ENCODE results near the gene ARID1B.

Gene ARID1B

DNA sequence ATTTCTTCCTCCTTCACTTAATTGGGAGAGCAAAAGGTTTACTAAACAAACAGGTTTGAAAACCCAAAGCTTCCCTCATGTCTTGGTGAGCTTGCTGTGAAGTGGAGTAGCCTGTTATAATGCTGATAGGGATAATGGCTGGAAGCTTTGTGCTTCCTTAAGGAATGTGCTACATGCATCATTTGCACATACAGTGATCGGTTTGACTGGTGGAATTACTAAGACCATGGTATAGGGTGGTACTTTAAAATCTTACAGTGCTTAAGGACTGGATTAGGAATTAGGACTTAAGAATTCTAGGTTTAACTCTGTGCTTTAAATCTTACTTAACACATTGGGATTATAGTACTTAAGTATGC, 75.7 kb downstream of the ARID1B start:
- no peak for DNase-seq (ENCODE audit: low read depth)

DNA sequence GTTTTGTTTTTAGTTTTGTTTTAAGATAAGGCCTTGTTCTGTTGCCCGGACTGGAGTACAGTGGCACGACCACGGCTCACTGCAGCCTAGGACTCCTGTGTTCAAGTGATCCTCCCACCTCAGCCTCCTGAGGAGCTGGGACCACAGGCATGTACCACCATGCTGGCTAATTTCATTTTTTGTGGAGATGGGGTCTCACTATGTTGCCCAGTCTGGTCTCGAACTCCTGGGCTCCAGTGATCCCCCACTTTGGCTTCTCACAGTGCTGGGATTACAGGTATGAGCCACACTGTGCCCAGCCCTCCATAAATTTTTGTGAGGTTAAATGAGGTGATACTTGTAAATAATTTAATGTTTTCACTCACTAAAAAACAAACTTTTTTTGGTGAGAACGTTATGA, 76.6 kb downstream of the ARID1B start:
- DNase-seq (ENCODE audit: low read depth): no peak

DNA sequence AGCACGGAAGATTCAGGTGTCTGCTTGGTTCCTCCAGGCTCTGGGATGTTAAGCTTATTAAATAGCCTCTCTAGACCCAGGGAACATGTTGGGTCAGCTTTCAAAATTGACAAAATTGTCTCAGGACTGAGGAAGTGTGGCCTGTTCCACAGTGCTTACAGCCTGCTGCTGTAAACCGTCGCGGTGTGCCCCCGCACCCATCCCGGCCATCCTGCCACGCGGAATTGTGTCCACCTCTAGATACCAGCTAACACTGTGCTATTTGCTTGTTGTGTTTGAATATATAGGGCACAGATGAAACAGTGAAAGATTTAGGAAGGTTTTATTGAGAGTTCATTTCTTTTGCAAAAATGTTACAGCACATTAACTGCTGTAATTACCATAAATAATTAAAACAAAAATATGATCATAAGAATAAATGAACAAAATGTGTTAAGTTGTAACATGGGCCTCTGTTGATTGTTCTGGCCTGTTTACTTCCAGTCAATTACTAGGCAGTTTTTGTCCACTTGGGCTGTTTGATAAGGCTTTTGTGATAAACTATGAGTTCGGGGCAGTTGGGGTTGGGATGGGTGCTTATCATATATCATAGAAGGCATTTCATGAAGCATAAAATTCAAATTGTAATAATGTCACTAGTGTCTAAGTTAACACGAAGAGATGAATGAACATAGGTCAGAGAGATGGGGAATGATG, 77.4 kb downstream of the ARID1B start:
- DNase-seq (ENCODE audit: low read depth): no peak

DNA sequence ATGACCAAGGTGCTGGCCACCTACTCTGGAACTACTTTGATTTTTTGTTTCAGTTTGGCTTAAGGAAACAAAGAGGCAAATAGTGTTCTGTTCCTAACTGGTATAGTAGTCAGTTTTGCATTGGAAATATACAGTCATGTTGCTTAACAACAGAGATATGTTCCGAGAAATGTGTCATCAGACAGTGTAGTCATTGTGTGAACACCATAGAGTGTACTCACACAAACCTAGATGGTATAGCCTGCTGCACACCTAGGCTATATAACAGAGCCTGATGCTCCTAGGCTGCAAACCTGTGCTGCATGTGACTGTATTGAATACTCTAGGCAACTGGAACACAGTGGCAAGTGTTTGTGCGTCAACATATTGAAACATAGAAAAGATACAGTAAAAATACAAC, 80.4 kb downstream of the ARID1B start:
- no peak for DNase-seq (ENCODE audit: low read depth)

DNA sequence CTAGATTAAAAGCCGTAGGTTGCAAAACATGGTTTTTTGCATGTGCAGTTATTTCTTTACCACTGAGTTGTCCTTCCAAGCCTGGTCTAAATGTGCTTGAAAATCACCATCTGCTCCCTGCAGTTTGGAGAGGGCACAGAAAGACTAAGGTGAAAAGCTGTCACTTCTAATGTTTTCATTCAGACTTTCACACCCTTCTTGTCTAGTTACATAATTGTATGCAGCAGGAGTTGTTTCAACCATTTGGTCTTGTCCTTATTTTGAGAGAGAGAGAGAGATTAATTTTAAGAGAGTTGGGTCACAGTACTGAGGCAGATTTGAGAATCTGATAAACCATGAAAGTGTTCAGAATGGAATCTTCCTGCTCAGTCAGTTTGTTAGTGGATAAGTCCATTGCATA, 82.5 kb downstream of the ARID1B start:
- no peak for DNase-seq (ENCODE audit: low read depth)

DNA sequence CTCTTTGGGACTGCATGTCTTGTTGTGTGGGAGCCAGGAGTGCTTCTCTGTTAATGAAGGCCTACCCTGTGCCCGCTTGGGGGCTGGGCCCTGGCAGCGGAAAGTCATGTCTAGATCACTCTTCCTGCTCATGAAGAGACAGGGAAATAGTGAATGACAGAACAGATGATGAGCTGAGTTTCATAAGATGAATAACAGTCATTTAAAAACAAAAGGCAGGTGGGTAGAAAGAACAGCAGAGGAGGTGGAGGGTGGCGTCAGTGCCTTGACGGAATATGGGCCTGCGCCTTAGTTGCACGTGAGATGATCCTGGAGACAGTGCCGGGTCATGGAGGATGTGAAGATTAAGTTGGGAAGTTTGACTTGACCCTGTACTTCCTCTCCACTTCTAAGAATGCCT, 85.5 kb downstream of the ARID1B start:
- no peak for DNase-seq (ENCODE audit: low read depth)

DNA sequence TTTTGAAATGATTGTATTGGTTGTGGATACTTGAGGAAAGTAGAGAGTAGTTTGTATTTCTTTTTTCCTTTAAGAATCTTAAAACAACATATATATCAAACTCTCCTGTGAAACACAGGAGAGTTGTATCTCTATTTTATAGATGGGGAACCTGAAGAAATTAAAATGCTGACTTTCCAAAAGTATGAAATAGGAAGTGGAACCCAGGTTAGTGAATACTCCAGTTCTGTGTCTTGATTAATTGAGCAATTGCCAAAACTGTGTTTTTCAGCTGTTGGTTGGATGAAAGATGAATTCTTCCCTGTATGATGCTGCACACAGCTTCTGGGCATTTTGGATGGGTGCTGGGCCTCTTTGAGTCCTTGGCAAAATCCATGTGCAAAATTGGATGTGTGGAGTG, 86.3 kb downstream of the ARID1B start:
- no peak for DNase-seq (ENCODE audit: low read depth)

DNA sequence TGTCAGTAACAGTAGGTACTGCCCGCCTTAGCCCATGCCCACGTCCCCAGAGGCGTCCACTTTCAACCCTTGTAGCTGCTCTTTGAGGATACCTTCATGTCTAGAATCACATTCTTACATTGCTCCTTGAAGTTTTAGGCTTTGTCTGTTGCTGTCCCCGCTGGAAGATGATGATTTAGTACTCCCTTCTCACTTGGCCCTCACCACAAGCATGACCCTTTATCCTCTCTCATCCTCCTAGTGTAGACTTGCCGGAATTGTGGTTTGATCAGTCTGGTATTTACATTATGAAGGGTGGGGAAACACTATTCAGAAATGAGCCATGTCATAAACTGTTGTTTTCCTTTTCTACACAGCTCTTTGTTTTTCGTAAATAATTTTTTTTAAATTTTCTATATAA, 87.4 kb downstream of the ARID1B start:
- no peak for DNase-seq (ENCODE audit: low read depth)

DNA sequence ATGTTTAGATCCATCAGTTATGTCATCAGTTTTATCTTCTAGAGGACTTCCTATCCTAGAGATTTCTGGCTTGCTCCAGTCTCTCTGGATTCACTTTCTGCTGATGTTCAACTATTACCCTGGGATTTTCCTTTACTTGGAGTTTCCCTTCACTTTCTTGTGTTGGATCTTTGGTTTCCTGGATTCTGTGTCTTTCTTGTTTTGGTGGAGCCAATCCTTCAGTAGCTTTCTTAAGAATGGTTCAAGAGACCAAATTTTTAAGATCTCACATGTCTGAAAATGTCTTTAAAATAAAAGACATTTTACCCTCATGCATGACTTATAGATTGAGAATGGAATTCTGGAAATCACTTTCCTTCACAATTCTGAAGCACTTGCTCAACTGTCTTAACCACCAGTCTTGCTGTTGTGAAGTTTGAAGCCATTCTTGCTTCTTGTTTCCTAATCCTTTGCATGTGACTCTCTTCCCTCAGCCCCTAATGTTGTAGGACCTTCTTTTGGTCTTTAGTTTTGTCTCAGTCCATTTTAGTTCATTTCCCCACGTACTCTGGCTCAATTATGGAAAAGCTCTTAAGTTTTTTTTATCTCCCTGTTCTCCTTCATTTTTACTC, 87.9 kb downstream of the ARID1B start:
- DNase-seq (ENCODE audit: low read depth): no peak

DNA sequence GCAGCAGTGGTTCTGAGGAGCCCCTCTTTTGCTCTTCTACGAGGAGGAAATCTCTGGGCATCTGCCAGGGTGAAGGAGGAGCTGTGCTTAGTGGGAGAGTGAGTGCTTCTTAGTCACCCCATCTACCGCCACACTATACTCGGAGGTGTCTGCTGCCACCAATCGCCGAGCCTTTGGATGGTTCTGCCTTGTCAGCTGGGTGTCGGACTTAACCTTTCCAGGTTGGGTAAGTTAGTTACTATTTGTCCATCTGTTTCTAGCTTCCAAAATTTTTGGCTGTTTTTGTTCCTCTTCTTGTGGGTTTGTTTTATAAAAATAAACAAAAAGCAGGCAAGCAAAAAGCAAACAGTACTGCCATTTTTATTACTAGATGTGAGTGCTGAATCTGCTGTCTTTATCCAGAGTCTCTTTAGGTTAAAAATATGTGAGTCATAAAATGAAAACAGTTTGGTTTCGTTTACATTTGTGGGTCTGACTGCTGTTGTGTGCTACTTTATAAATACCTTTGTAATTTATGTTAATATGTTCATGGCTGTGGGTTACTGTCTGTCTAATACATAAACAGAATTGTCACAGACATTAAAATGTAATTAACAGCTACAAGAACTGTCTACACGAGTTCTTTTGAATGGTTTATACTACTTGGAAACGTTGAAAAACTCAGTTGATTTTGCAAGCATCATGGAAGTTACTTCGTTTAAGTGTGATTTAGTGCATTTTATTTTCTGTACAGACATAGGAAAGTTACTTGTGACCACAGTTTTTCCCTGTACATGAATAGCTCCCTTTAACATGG, 89.2 kb downstream of the ARID1B start:
- DNase-seq (ENCODE audit: low read depth): no peak

DNA sequence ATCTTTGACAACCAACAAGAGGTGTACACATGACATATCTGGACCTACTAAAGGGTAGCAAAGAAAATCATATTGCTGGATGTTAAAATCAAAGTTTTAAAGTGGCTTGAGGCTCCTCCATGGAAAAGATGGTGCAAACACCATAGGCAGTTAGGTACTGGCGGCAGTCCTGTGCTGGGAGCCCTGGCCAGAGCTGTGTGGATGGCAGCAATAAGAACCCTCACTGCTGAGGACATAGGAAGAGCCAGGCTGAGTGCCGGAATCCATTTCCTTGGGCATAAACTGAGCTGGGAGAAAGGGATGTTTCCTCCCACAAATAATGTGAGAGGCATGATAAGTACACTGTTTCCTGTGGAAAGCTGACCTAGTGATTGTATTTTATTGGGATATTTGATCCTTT, 89.9 kb downstream of the ARID1B start:
- no peak for DNase-seq (ENCODE audit: low read depth)

DNA sequence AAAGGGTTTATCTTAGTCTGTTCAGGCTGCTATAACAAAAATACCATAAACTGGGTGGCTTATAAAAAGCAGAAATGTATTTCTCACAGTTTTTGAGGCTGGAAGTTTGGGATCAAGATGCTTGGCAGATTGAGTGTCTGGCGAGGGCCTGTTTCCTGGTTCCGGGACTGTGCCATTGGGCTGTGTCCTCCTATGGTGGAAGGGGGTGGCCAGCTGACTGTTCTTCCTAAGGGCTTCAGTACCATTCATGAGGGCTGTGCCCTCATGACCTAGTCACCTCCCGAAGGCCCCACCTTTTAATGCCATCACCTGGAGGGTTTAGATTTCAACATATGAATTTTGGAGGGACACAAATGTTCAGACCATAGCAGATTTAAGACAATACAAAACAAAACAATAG, 91.2 kb downstream of the ARID1B start:
- DNase-seq (ENCODE audit: low read depth): no peak

DNA sequence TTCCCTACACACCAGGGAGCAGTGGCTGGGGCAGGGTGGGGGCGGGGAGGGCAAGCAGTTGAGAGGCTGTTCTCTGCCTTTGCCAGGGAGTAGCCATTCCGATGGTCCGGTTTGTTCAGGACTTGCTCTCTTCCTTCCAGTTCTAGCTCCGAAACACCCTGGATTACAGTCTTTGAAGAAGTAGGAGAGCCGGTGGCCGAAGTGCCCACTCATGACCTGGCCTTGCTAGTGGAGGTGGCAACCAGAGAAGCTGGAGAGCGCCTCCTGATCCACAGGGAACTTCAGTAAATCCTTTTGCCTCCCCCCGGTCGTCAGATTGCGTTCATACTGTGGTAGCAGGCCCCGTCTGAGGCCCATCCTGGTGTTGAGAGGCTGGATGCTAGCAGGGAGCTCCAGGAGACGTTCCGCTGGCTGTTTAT, 92.8 kb downstream of the ARID1B start:
- no peak for DNase-seq (ENCODE audit: low read depth)

DNA sequence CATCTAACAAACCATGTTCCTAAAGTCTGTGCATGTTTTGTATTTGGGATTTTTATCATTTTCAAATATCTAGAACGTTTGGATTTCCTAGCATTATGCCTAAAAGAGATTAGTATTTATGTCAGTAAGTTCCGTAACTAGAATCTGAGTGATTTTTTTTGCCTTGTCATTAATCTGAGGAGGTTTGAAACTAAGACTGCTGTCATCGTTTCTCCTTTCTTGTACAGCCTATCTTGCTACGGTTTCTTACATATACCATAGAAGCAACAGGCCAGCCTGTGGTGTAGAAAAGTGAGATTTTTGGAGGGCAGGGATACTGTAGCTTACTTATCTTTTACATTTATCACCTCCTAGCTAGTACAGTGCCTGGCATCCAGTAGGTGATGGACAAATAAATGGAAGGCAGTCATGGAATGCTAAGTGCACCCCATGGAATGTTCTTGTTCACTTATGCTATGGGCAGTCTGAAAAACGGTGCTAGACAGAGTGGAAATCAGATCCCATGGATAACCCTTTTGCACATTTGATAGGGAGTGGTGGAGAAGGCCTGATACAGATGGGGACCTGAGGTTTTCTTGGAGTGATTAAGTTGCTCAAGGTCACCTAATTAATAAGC, 93.9 kb downstream of the ARID1B start:
- no peak for DNase-seq (ENCODE audit: low read depth)

DNA sequence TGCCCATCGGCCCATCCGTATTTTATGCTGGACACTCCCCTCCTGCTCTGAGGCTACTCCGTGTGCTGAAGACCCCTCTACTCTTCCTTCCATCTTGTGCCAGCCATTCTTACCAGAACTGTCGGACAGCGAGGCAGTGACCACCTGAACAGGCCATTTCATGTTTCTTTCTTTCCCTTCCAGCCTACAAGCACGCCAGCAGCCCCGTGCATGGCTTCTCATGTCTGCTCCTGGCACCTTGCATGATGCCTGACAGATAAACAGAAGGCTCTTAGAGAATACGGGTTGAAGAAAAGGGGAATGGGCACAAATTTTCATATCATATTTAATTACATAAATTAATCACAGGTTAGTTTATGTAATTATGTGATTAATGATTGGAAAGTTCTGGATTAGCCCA, 95.7 kb downstream of the ARID1B start:
- no peak for DNase-seq (ENCODE audit: low read depth)

DNA sequence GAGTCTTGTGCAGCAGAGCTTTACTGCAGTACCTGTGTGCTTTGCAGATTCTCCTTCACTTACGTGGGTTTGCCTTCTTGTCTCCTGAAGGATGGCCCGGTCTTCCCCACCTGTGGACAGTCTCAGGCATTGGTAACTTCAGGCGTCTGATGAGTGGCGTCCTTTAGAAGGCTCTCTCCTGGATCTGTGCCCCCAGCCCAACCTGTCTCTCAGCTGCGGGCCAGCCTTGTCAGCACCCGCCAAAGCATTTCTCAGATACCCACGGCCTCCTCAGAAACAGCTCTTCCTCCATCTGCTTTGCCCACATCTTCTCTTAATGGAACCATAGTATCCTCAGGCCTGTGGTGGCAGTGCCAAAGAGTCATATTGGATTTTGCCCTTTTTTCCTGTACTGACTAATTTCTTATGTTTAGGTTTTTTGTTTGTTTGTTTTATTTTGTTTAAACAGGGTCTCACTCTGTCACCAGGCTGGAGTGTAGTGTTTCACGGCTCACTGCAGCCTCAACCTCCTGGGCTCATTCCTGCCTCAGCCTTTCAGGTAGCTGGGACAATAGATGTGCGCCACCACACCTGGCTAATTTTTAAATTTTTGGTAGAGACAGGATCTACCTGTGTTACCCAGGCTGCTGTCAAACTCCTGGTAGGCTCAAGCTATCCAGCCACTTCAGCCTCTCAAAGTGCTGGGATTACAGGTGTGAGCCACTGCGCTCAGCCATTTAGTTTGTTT, 96.6 kb downstream of the ARID1B start:
- no peak for DNase-seq (ENCODE audit: low read depth)

DNA sequence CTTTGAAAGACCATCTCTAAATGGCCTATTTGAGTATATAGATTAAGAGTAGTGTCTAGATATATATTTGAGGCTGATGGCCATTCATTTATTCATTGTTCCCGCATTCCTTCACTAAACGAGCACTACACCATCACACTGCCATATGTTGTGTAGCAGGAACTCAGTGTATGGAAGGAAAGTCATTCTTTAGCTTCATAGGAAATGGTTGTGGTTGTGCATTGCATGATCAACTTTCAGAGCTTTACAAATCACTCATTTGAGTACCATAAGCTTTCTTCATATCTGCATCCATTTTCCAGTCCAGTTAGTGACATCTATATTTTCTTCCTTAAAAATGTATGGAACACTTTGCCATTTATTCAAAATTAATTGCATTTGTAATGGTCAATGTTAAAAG, 97.9 kb downstream of the ARID1B start:
- DNase-seq (ENCODE audit: low read depth): no peak

DNA sequence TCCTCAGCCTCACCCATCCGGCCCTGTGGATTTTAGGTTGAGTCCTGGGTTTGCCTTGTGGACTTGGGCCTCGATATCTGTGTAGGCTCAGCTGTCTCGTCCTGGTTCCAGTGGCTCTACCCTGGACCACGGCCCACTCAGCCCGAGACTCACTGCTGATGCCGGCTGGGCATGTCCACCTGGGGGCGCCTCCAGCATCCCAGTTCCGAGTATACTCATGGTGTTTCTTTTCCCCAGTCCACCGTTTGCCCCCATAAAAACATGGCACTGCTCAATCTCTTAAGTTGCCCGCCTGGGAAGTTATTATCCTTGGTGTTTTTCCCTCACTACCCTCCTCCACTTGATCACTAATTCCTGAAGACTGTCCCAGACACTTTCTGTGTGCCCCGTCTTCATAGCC, 99.1 kb downstream of the ARID1B start:
- no peak for DNase-seq (ENCODE audit: low read depth)

DNA sequence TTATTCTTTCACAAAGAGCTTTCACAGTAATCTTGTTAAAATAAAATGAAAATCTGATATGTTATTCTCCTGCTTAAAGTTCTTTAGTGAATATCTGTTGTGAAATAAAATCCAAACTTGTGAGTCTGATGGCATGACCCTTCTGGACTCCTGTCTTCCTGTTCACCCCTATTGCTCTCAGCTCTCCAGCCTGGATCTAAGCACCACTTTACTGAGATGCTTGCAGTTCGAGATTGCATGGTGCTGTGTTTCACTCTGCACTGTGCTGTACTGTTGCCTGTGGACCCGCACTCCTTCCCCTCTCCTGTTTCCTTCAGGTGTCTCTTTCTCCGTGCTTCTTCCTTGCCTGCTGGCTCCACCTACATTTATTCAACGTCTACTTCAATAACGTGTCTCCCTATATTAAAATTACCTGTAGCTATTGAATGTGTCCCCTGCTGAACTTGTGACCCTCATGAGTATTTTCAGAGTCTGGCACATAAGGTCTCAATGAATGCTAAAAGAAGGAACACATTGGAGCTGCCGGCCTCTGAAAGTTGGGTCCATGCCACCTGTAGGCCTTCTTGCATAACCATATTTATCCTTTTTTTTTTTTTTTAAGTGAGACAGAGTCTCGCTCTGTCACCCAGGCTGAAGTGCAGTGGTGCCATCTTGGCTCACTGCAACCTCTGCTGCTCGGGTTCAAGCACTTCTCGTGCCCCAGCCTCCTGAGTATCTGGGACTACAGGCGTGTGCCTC, 100.1 kb downstream of the ARID1B start:
- DNase-seq (ENCODE audit: low read depth): no peak

DNA sequence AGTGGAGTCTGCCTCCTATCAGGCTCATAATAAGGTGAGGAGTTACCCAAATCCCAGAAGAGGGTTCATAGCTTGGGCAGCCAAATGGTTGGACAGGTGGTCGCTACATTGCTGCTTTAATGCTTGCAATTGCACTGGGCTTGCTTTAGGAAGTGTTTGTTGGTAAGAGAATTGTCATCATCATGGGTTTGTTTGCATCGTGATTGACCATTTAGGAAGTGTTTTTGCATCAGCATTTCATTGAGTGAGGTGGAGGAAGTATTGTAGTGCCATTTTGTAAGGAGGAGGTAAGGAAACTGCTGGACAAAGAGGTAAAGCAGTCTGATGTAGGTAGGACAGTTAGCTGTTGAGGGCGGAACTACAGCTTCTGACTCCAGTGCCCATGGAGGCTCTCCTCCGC, 101.5 kb downstream of the ARID1B start:
- no peak for DNase-seq (ENCODE audit: low read depth)

DNA sequence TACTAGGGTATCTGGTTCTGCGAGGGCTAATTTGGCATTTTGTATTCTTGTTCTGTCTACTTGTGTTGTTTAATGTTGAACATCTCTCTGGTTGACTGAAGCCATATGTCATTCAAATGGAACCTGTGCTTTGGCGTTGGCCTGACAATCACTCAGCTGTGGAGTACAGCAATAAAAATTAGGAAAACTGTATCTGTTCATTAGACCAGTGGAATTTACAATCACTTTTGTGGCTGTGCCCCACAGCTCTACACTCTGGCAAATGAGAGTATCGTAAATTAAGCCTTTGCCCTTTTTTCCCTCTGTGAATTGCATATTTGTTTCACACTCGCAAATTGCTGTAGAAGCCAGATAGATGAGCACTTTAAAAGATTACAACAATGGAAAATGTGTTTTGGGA, 102.0 kb downstream of the ARID1B start:
- DNase-seq (ENCODE audit: low read depth): no peak

DNA sequence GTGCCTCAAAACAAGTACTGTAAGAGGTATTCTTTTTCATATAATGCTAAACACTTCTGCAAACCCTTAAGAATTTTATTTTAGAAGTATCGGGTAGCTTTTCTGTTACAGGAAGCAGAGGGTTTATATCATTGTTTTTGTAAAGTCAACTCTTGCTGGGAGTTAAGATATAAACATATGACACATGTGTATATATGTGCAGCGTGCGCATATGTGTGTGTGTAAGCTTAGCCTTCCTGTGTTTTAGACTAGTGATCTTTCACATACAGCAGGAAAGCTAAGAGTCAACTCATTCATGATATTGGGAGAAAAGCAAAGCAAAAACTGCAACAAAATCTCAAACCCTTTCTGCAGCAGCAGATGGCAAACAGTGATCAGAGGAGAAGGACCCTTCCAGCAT, 102.4 kb downstream of the ARID1B start:
- no peak for DNase-seq (ENCODE audit: low read depth)
